HUES48 (cell line): ENCODE data around the gene CHAF1B.

ENCODE experiments used
- H3K27ac ChIP-seq: one replicate; pipeline ENCODE4 v1.7.0; 2013; ENCODE audit warnings: low read depth, low read length, inconsistent platforms
- H3K27me3 ChIP-seq: 2 replicates; pipeline ENCODE4 v1.6.1; 2013; ENCODE audit warnings: mild to moderate bottlenecking, low read length; ENCODE audit not compliant: control insufficient read depth, insufficient read depth
- H3K36me3 ChIP-seq: 2 replicates; pipeline ENCODE4 v1.6.1; 2013; ENCODE audit warnings: low read length; ENCODE audit not compliant: control insufficient read depth, insufficient read depth
- H3K4me1 ChIP-seq: 2 replicates; pipeline ENCODE4 v1.6.1; 2013; ENCODE audit warnings: mild to moderate bottlenecking, low read length; ENCODE audit not compliant: control insufficient read depth, insufficient read depth
- H3K4me3 ChIP-seq: 2 replicates; pipeline ENCODE4 v1.5.1; 2013; ENCODE audit warnings: mild to moderate bottlenecking, low read depth, low read length
- H3K9ac ChIP-seq: 2 replicates; pipeline ENCODE4 v1.6.1; 2013; ENCODE audit warnings: mild to moderate bottlenecking, low read depth, low read length, moderate library complexity
- H3K9me3 ChIP-seq: 2 replicates; pipeline ENCODE4 v1.6.1; 2013; ENCODE audit warnings: low read length; ENCODE audit not compliant: control insufficient read depth, insufficient read depth

CHAF1B gene

DNA sequence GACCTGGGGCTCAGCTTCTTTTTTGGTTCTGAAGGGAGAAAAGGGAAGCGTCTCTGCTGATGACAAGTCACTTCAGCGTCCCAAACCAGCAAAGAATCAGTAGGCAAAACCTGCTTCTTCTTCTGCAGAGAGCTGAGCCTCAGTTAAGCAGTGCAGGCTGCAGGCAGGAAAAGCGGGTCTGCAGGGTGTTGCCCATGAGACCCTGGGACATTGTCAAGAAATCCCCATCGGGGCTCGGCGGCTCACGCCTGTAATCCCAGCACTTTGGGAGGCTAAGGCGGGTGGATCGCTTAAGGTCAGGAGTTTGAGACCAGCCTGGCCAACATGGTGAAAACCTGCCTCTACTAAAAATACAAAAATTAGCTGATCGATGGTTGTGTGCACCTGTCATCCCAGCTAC lies 78.0 kb downstream of the CHAF1B start:
- peaks cover 9% of the 10 kb centered on the region; the same call in 1 of the 2 replicates for H3K4me1 ChIP-seq
- no peaks in the 10 kb centered on the region for H3K27me3 ChIP-seq
- no peak overlapping the region for H3K4me3 ChIP-seq
- no peaks in the 10 kb centered on the region for H3K9me3 ChIP-seq
- no peak overlapping the region for H3K9ac ChIP-seq
- no peak overlapping the region for H3K27ac ChIP-seq
- H3K36me3 ChIP-seq, result no peaks in the 10 kb centered on the region

DNA sequence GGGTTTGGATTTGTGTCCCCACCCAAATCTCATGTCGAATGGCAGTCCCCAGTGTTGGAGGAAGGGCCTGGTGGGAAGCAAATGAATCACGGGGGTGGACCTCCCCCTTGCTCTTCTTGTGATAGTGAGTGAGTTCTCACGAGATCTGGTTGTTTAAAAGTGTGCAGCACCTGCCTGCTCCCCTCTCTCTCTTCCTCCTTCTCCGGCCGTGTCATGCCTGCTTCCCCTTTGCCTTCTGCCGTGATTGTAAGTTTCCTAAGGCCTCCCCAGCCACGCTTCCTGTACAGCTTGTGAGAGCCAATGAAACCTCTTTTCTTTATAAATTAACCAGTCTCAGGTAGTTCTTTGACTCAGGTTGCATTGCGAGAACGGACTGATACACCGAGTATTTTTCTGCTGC lies 78.8 kb downstream of the CHAF1B start:
- Histone ChIP-seq H3K36me3 (no peaks in the 10 kb centered on the region), H3K27ac (no peak overlapping the region), H3K9ac (no peak overlapping the region)

DNA sequence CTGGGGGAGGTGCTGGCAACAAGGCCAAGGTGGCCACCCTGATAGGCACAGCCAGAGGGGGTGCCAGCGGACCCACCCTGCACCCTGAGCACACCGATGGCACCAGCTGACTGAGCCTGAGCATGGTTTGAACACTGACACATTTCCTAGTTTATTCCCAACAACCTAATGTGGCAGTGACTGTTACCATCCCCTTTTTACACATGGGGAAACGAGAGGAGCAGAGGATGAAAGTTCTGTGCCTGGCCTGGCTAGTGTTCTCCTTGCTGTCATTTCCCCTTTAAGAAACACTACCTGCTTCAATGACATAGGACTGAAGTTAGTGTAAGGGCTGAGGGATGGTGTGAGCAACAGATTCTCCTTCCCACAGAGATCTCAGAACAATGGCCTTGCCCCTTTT lies 79.4 kb downstream of the CHAF1B start:
- Histone ChIP-seq H3K9me3 (no peaks in the 10 kb centered on the region), H3K36me3 (no peaks in the 10 kb centered on the region), H3K4me3 (no peak overlapping the region), H3K27me3 (no peaks in the 10 kb centered on the region), H3K9ac (no peak overlapping the region), H3K4me1 (peaks cover 9% of the 10 kb centered on the region; the same call in 1 of the 2 replicates), H3K27ac (no peak overlapping the region)

More for the DNA sequence above, 78.8 kb downstream of the CHAF1B start:
- H3K27me3 ChIP-seq, result no peaks in the 10 kb centered on the region
- no peak overlapping the region for H3K4me3 ChIP-seq
- no peaks in the 10 kb centered on the region for H3K9me3 ChIP-seq
- H3K4me1 ChIP-seq, result peaks cover 9% of the 10 kb centered on the region; the same call in 1 of the 2 replicates

DNA sequence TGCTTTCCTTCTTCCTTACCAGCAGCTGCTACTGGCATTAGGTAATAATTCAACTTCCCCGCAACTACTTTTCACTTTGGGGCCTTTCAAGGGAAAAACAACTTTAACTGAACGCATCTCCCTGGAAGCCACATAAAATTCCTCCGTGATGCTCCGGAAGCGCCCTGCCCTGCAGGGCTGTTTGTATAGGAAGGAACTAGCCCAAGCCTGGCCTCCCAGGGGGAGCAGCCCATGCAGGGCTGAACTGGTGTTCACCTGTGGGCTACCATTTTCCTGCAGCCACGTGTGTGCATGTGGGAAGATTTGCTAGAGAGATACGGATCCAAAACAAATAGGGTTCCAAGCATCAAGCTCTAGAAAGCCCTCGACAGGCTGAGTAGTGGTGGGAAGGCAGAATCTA lies 80.3 kb downstream of the CHAF1B start:
- no peaks in the 10 kb centered on the region for H3K27me3 ChIP-seq

DNA sequence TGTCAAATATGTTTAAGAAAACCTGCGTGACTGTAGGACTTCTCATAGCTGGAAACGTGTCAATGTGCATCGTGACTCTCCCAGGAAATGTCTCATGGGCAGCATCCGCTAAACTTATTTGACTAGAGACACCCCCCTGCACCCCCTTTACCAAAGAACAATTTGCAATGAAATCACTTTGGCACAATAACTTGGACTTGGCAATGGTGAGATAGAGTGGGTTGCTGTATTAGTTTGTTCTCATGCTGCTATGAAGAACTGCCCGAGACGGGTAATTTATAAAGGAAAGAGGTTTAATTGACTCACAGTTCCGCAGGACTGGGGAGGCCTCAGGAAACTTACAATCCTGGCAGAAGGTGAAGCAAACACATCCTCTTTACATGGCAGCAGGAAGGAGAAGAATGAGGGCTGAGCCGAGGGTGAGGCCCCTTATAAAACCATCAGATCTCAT lies 80.9 kb downstream of the CHAF1B start:
- H3K27me3 ChIP-seq, result no peaks in the 10 kb centered on the region
- H3K4me1 ChIP-seq, result peaks cover 15% of the 10 kb centered on the region; the same call in 1 of the 2 replicates
- no peaks in the 10 kb centered on the region for H3K36me3 ChIP-seq
- no peak overlapping the region for H3K9ac ChIP-seq
- no peak overlapping the region for H3K27ac ChIP-seq
- no peak overlapping the region for H3K4me3 ChIP-seq
- H3K9me3 ChIP-seq, result no peaks in the 10 kb centered on the region

More for the DNA sequence above, 80.3 kb downstream of the CHAF1B start:
- H3K4me3 ChIP-seq, result no peak overlapping the region
- no peak overlapping the region for H3K9ac ChIP-seq
- no peak overlapping the region for H3K27ac ChIP-seq
- H3K4me1 ChIP-seq, result peaks cover 15% of the 10 kb centered on the region; the same call in 1 of the 2 replicates
- no peaks in the 10 kb centered on the region for H3K36me3 ChIP-seq
- H3K9me3 ChIP-seq, result no peaks in the 10 kb centered on the region
